ENCODE measurements around the gene OPN1MW.
"Not testable (repeated sequence)": the region's sequence is repeated elsewhere in the genome, so short reads cannot be mapped to it uniquely, and the experiment has no call there.

OPN1MW gene

GRCh38 chrX:154159345-154159744 is 23.1 kb upstream of the OPN1MW start:
- not testable (repeated sequence) for H3K4me1 ChIP-seq (ENCODE audit: insufficient read depth, low read length); H3K27me3 ChIP-seq (ENCODE audit: insufficient read depth, low read length); H3K36me3 ChIP-seq (ENCODE audit: insufficient read depth, low read depth, low read length); H3K9ac ChIP-seq (ENCODE audit: low read depth, low read length); H3K4me3 ChIP-seq (ENCODE audit: low read length); H3K9me3 ChIP-seq (ENCODE audit: insufficient read depth, low read depth, low read length); H3K27ac ChIP-seq (ENCODE audit: low read length)

DNA sequence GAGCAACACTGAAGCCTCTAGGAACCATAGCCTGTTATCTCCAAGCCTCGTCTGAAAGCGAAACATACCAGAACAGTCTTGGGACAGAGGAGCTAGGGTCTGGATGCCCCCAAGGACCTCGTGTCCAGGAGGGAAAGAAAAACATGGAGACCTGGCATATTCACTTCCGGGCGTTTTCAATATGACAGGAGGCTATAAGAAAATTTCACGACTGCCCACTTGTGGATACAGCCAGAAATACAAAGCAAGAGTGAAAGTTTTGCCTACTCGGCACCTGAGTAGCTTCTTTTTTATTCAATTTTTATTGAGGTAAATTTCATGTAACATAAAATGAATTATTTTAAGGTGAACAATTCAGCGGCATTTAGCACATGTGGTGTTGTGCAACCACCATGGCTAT is 17.5 kb upstream of the OPN1MW start:
- H3K9ac ChIP-seq (ENCODE audit: low read depth, low read length); H3K27me3 ChIP-seq (ENCODE audit: insufficient read depth, low read length); H3K27ac ChIP-seq (ENCODE audit: low read length); H3K4me3 ChIP-seq (ENCODE audit: low read length); H3K9me3 ChIP-seq (ENCODE audit: insufficient read depth, low read depth, low read length); H3K36me3 ChIP-seq (ENCODE audit: insufficient read depth, low read depth, low read length); H3K4me1 ChIP-seq (ENCODE audit: insufficient read depth, low read length): not testable (repeated sequence)

- not testable (repeated sequence) for H3K27ac ChIP-seq (ENCODE audit: low read length); H3K9ac ChIP-seq (ENCODE audit: low read depth, low read length); H3K4me1 ChIP-seq (ENCODE audit: insufficient read depth, low read length); H3K27me3 ChIP-seq (ENCODE audit: insufficient read depth, low read length); H3K4me3 ChIP-seq (ENCODE audit: low read length); H3K36me3 ChIP-seq (ENCODE audit: insufficient read depth, low read depth, low read length); H3K9me3 ChIP-seq (ENCODE audit: insufficient read depth, low read depth, low read length)
Observed at GRCh38 chrX:154168384-154168783, 14.0 kb upstream of the OPN1MW start.

DNA sequence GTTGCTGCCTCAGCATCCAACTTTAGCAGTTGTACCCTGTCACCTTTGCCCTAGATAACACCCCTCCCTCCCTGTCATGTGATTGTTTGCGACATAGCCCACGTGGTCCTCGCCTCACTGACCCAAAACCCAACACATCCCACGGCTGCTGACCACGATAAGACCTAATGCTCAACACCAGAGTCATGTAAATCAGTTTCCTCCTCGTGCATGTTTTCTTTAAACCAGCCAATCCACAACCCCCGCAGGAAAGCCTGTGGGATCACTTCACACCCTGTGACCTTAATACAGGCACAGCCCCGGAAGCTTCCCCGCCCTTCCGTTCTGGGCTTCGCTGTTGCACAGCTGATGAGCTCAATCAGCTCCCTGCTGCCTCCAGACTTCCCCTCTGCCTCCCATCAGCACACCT is 9.9 kb upstream of the OPN1MW start:
- H3K4me3 ChIP-seq (ENCODE audit: low read length); H3K9ac ChIP-seq (ENCODE audit: low read depth, low read length); H3K4me1 ChIP-seq (ENCODE audit: insufficient read depth, low read length); H3K27ac ChIP-seq (ENCODE audit: low read length); H3K9me3 ChIP-seq (ENCODE audit: insufficient read depth, low read depth, low read length); H3K27me3 ChIP-seq (ENCODE audit: insufficient read depth, low read length); H3K36me3 ChIP-seq (ENCODE audit: insufficient read depth, low read depth, low read length): not testable (repeated sequence)

DNA sequence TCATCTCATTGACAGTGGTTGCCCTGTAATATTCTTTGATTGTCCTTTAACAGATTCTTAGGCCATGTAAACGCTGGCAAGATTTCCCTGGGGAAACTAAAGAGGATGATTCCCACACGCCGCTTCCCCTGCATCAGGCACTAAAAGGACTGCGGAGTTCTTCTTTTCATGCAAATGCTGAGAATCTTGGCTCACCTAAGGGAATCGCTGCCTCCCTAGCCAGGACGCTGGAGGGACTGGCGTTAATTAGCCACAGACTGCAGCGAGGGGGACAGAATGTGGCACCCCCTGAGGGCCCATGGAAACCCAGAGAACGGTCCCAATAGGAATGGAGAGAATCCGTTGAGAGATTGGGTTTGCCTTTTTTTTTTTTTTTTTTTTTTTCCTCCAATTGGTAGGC is 8.0 kb upstream of the OPN1MW start:
- not testable (repeated sequence) for H3K4me1 ChIP-seq (ENCODE audit: insufficient read depth, low read length); H3K36me3 ChIP-seq (ENCODE audit: insufficient read depth, low read depth, low read length); H3K9me3 ChIP-seq (ENCODE audit: insufficient read depth, low read depth, low read length); H3K4me3 ChIP-seq (ENCODE audit: low read length); H3K9ac ChIP-seq (ENCODE audit: low read depth, low read length); H3K27me3 ChIP-seq (ENCODE audit: insufficient read depth, low read length); H3K27ac ChIP-seq (ENCODE audit: low read length)

DNA sequence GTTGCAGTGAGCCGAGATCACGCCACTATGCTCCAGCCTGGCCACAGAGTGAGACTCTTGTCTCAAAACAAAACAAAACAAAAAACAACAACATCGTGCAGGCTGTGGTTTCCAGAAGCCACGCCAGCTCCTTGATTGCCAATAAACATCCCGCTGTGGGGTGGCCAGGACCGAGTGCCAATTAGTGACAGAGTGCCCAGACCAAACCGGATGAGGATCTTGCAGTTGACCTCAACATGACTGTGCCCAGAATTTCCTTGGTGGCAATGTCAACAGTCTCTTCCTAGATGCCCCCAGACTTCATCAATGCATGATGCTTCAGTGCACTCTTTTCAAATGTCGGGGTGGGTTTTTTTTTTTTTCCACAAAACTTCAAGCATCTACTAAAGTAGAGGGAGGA is 1.4 kb downstream of the OPN1MW start:
- H3K9me3 ChIP-seq (ENCODE audit: insufficient read depth, low read depth, low read length); H3K27me3 ChIP-seq (ENCODE audit: insufficient read depth, low read length); H3K27ac ChIP-seq (ENCODE audit: low read length); H3K9ac ChIP-seq (ENCODE audit: low read depth, low read length); H3K4me1 ChIP-seq (ENCODE audit: insufficient read depth, low read length); H3K4me3 ChIP-seq (ENCODE audit: low read length); H3K36me3 ChIP-seq (ENCODE audit: insufficient read depth, low read depth, low read length): not testable (repeated sequence)

DNA sequence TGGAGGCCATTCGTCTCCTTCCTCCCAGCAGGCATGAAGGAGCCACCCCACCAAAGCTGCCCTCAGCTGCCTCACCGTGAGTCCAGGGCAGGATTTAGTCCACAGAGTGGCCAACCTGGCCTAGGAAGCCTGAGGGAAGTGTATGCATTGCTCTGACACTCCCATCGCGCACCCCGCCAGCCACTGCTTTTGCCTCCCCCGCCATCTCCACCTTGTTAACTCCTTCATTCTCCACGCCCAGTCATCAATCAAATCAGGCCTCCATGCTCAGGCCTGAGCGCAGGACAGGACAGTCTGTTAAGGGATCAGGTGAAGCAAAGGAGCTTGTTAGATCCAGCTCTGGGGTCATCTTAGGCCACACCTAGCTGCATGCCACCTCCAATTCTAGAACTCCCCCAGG is 10.4 kb downstream of the OPN1MW start:
- not testable (repeated sequence) for H3K27ac ChIP-seq (ENCODE audit: low read length); H3K4me3 ChIP-seq (ENCODE audit: low read length); H3K36me3 ChIP-seq (ENCODE audit: insufficient read depth, low read depth, low read length); H3K9ac ChIP-seq (ENCODE audit: low read depth, low read length); H3K4me1 ChIP-seq (ENCODE audit: insufficient read depth, low read length); H3K27me3 ChIP-seq (ENCODE audit: insufficient read depth, low read length); H3K9me3 ChIP-seq (ENCODE audit: insufficient read depth, low read depth, low read length)

DNA sequence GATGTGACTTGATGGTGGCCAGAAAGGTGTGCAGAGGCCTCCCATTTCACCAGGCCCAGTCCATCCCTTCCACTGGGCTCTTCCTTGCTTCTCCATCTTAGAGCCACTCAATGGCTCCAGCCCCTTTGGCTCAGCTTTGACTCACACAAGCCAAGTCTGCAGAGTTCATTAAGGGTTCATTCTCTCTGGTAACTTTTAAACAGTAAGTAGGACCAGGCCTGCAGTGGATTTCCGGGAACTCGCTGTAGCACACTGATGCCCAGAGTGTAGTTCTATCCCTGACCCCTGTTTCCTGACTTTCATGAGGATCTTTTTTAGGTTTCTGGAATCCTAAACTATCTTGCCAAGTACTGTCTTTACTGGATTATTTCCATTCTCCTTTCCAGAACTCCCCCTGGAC is 11.9 kb downstream of the OPN1MW start:
- H3K9ac ChIP-seq (ENCODE audit: low read depth, low read length); H3K4me3 ChIP-seq (ENCODE audit: low read length); H3K4me1 ChIP-seq (ENCODE audit: insufficient read depth, low read length); H3K36me3 ChIP-seq (ENCODE audit: insufficient read depth, low read depth, low read length); H3K27ac ChIP-seq (ENCODE audit: low read length); H3K27me3 ChIP-seq (ENCODE audit: insufficient read depth, low read length); H3K9me3 ChIP-seq (ENCODE audit: insufficient read depth, low read depth, low read length): not testable (repeated sequence)

DNA sequence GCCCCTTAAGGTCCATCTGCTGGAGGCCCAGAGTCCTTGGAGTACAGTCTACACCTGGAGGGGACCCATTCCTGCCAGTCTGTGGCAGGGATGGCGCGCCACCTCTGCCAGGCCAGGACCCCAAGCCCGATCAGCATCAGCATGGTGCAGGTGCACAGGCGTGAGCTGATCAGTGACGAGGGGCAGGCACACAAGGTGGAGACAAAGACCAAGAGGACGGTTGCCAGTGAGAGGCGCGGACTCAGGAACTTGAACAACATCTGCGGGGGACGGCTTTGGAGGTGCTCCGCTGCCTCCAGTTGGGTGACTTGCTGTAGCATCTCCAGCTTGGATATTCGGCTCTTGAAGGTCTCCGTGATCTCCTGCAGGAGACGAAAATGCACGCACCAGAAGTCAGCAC is 14.1 kb downstream of the OPN1MW start:
- not testable (repeated sequence) for H3K9ac ChIP-seq (ENCODE audit: low read depth, low read length); H3K27ac ChIP-seq (ENCODE audit: low read length); H3K4me1 ChIP-seq (ENCODE audit: insufficient read depth, low read length); H3K36me3 ChIP-seq (ENCODE audit: insufficient read depth, low read depth, low read length); H3K9me3 ChIP-seq (ENCODE audit: insufficient read depth, low read depth, low read length); H3K27me3 ChIP-seq (ENCODE audit: insufficient read depth, low read length); H3K4me3 ChIP-seq (ENCODE audit: low read length)

GRCh38 chrX:154209670-154210418 is 27.4 kb downstream of the OPN1MW start:
- H3K4me3 ChIP-seq (ENCODE audit: low read length); H3K9ac ChIP-seq (ENCODE audit: low read depth, low read length); H3K27ac ChIP-seq (ENCODE audit: low read length); H3K27me3 ChIP-seq (ENCODE audit: insufficient read depth, low read length); H3K36me3 ChIP-seq (ENCODE audit: insufficient read depth, low read depth, low read length); H3K9me3 ChIP-seq (ENCODE audit: insufficient read depth, low read depth, low read length); H3K4me1 ChIP-seq (ENCODE audit: insufficient read depth, low read length): not testable (repeated sequence)

DNA sequence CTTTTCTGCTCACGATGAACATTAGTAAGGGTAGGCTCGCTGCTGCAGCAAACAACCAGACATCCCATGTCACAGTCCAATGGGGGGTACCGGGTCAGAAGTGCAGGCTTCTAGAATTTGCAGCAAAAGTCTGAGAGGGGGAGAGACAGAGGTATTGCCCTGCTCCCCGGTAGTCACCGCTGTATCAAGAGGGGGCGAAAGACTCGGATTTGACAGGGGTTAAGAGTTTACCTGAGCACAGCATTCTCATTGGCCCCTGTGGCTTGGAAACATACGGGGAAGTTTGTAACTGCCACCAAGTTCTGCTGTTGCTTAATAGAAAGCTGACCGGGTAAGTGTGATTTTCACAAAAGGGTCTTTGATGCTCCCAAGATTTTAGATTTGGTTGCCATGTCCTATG is 28.7 kb downstream of the OPN1MW start:
- not testable (repeated sequence) for H3K27ac ChIP-seq (ENCODE audit: low read length); H3K36me3 ChIP-seq (ENCODE audit: insufficient read depth, low read depth, low read length); H3K4me1 ChIP-seq (ENCODE audit: insufficient read depth, low read length); H3K9me3 ChIP-seq (ENCODE audit: insufficient read depth, low read depth, low read length); H3K9ac ChIP-seq (ENCODE audit: low read depth, low read length); H3K4me3 ChIP-seq (ENCODE audit: low read length); H3K27me3 ChIP-seq (ENCODE audit: insufficient read depth, low read length)

- H3K4me1 ChIP-seq (ENCODE audit: insufficient read depth, low read length); H3K27ac ChIP-seq (ENCODE audit: low read length); H3K27me3 ChIP-seq (ENCODE audit: insufficient read depth, low read length); H3K36me3 ChIP-seq (ENCODE audit: insufficient read depth, low read depth, low read length); H3K4me3 ChIP-seq (ENCODE audit: low read length); H3K9me3 ChIP-seq (ENCODE audit: insufficient read depth, low read depth, low read length); H3K9ac ChIP-seq (ENCODE audit: low read depth, low read length): not testable (repeated sequence)
Observed at GRCh38 chrX:154211499-154211898, 29.1 kb downstream of the OPN1MW start.

DNA sequence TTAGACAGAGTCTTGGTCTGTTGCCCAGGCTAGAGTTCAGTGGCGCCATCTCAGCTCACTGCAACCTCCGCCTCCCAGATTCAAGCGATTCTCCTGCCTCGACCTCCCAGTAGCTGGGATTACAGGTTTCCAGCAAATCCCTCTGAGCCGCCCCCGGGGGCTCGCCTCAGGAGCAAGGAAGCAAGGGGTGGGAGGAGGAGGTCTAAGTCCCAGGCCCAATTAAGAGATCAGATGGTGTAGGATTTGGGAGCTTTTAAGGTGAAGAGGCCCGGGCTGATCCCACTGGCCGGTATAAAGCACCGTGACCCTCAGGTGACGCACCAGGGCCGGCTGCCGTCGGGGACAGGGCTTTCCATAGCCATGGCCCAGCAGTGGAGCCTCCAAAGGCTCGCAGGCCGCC is 37.1 kb downstream of the OPN1MW start, which contains the start of gene OPN1MW2:
TSS of gene OPN1MW2 (plus strand) at position 301 of the 400 bp plus-strand sequence. CDS start at position 361, 60 bp downstream.
- H3K27me3 ChIP-seq (ENCODE audit: insufficient read depth, low read length); H3K36me3 ChIP-seq (ENCODE audit: insufficient read depth, low read depth, low read length): not testable (repeated sequence)

More for the DNA sequence above, 37.1 kb downstream of the OPN1MW start, which contains the start of gene OPN1MW2:
- H3K4me3 ChIP-seq (ENCODE audit: low read length); H3K27ac ChIP-seq (ENCODE audit: low read length); H3K4me1 ChIP-seq (ENCODE audit: insufficient read depth, low read length); H3K9me3 ChIP-seq (ENCODE audit: insufficient read depth, low read depth, low read length); H3K9ac ChIP-seq (ENCODE audit: low read depth, low read length): not testable (repeated sequence)

Measured in iPS-20b (cell line).